Measurements from ENCODE around the gene ZNF334. TPM values are rescaled to one million over a fixed set of nuclear protein-coding genes. Genes with fewer than 3 reads are reported as not detected.
A peak's percentile ranks its signal among the peaks of the same experiment; 100 is the strongest.

Gene ZNF334
- total RNA-seq, 1 experiment from 2014 or later = 0.11 TPM

DNA sequence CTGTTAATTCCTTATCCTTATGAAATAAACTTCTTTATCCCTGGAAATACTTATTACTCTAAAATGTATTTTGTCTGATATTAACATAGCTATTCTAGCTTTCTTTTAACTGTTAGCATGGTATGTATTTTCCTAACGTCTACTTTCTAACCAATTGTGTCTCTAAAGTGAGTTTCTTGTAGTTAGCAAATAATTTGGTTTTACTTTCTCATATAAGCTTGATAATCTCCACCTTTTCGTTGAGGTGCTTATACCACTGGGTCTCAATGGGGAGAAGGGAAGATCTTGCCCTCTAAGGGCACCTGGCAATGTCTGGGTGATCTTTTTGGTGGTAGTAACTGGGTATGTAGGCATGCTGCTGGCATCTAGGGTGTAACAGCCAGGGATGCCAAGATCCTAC lies 25.7 kb downstream of the ZNF334 start:
- DNase-seq (ENCODE audit: low read depth) = no peak

DNA sequence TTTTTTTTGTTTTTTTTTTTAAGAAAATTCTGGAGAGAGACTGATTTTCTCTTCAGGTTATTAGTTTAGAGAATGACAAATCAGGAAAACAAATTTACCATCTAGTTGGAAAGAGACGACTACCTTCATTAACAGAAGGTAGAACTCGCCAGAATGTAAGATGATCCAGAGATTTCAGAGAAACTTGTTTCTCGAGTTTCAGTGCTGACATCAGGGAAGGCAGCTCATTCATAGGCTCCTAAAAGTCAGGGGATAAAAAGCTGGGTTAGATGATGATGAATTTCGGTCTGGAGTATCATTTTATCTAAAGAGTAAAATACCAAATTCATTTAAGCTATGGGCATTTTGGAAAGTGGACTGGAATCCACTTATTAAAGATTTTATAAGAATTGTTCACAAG lies 27.9 kb downstream of the ZNF334 start:
- no peak for DNase-seq (ENCODE audit: low read depth)

DNA sequence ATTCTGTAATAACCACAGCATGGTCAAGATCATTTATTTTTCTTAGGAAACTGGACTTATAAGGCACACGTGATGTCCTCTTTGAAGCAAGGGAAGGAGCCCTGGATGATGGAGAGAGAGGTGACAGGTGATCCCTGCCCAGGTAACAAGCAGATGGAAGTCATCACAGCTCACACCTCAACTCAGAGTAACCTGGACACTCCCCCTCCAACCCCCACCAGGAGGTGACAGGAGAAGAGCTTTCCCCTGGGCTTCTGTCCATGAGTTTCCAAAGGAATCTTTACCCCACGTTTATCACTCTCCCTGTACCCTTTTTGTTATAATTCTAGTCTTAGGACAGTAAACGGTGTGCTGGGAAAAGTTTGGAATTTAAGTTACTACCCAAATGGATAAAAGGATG lies 28.4 kb downstream of the ZNF334 start:
- DNase-seq (ENCODE audit: low read depth) = no peak

DNA sequence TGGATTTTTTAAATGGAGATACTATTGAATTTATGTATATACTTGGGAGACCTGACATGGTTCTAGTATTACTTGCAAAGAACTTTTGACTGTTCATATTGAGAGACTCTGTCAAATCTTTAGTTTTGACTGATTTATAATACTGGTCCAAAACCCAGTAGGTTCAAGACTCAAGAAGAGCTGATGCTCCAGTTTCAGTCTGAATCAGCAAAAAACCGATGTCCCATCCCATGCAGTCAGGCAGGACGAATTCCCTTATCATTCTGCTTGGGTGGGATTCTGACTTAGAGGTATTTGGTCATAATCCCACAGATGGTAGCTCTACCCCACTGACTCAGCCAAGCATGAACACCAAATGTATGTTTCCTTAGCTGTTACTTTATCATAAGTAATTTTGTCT lies 29.5 kb downstream of the ZNF334 start:
- DNase-seq (ENCODE audit: low read depth) = no peak

DNA sequence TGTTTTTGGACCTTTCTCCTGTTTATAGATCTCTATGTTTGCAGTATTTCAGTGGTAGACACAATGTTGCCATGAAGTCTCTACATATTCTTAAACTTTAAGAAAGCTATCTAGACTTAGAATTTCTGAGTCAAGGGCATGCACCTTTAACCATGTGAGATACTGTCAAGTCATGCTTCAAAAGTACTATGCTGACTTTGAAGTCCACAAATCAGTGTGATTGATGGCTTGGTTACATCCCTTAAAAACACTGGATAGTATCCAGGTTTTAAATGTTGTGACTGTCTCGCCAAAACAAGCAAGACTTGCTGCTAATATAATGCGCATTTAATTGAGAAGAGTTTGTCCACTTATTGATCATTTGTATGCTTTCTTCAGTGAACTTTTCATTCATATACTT lies 30.5 kb downstream of the ZNF334 start:
- no peak for DNase-seq (ENCODE audit: low read depth)

DNA sequence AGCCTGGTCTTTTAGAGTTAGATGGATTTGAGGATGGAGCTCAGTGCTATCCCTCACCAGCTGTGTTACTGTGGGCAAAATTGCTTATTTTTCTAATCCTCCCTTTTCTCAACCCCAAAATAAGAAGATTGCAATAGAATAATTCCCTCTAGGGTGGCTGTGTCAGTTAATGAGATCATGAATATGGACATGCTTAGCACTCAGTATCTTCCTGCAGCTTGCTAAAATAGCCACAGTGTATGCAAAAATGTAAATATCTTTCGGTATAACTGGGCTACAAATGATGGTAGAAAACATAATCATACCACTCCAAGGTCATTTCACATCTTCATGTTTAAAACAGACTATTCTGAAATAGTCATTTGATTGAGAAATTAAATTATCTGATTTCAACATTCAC lies 35.7 kb downstream of the ZNF334 start:
- DNase-seq (ENCODE audit: low read depth) = no peak

DNA sequence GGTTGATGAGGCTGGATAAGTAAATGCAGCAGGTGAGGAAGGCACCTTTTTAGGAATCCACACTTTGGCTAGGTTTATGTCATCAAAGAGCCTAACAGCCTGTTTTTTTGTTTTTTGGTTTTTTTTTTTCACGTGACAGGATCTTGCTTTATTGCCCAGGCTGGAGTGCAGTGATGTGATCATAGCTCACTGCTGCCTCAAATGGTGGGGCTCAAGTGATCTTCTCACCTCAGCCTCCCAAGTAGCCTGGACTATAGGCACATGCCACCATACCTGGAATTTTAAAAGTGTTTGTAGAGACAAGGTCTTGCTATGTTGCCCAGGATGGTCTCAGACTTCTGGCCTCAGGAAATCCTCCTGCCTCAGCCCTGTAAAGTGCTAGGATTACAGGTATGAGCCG lies 36.1 kb downstream of the ZNF334 start:
- no peak for DNase-seq (ENCODE audit: low read depth)

DNA sequence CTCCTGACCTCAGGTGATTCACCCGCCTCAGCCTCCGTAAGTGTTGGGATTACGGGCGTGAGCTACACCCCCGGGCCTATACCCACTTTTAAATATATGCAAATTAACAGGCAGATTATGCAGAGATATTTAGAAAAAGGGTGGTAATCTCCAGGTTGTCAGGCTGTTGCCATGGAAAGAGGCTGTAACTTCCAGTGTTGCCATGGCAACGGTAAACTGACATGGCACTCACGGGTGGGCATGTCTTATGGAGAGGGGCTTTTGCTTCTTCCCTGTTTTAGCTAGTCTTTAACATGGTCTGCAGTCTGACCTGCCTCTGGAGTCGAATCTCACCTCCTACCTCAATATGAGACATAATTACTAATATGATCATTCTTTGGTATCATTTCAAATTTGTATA lies 44.9 kb downstream of the ZNF334 start:
- DNase-seq (ENCODE audit: low read depth) = no peak

DNA sequence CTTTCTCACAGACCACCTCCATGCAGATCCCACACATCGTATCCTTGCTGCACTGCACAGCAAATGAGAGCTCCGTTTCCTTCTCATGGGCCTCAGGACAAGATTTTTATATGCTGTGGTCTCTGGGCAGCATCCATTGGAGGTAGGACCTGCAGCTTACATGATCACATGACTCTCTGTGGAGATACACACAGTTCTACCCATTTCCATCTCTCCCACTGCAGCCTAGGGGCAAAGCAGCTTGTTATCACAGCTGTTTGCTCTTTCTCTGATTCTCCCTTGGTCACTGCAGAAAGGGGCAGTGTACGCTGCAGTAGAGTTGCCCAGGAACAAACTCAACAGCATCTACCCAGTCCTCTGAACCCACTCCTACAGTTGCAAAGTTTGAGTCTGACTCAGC lies 48.9 kb downstream of the ZNF334 start:
- peak; percentile 2 for DNase-seq (ENCODE audit: low read depth)

DNA sequence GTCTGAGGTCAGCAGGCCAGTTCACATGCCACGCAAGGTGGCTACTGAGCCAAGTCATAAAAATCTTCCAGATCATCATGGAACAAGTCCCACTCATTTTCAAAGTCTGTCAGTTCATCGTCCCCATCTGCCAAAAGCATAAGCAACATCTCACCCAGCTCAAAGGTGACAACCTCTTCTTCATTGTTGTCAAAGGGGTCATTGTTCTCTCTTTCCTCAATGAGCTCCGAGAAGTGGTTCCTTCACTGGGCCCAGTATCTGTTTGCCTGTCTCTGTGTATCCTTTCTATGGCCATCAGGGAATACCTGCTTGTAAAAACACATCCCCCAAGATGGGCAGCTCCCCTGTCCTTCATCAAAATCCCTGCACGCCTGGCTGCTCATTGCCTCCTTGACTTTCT lies 49.5 kb downstream of the ZNF334 start:
- DNase-seq (ENCODE audit: low read depth) = no peak

DNA sequence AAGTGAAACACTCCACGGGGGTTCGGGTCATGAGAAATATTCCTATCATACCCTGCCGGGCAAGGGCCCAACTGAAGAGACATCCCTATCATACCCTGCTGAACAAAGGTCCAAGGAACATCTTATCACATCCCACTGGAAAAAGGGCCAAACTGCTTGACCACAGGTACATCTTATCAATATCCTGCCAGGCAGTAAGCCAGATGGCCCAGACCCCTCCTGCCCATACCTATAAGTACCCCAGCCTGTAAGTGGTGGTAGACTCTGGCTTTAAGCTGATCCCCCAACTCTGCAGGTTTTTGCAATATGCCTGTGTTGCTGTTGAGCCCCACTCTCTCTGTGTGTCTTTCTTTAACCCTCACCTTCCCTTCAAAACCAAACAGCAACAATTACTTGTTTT lies 51.6 kb downstream of the ZNF334 start:
- no peak for DNase-seq (ENCODE audit: low read depth)

DNA sequence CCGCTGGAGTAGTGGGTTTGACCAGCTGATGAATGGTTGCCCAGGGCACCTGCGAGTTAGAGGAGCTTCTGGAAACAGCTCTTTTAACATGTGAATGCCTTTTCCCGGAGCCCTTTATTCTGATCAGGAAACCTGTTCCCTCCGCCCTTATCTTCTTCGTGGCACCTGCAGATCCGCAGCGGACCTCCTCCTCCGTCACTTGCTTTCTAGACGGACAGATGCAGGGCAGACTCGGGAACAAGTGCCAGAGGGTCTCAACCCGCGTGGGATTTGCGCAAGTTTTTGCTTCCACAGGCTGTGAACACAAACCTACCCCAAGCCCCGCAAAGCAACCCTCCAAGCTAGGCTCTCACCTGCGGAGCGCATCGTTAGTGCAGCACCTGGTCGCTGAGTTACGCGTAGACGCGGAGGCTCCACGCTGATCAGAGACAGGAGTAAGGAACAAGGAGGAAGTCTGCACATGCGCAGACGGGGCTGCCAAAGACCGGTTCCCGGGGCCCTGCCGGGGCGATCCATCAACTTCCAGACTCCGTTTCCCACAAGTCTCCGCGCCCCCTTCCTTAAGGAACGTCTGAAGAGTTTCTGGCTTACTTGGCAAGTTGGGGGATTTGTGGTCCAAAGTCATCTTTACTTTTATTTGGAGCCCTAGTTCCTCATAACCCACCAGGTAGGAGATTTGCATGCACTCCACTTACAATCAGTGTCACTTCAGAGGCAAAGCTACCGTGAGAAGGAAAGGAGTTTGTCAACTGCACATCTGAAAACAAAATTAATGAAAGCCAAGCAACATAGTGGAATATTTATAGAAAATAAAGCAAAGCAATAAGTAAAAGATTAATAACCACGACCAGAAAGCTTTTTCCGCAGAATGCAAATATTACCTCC lies 54.3 kb downstream of the ZNF334 start:
- no peak for DNase-seq (ENCODE audit: low read depth)

DNA sequence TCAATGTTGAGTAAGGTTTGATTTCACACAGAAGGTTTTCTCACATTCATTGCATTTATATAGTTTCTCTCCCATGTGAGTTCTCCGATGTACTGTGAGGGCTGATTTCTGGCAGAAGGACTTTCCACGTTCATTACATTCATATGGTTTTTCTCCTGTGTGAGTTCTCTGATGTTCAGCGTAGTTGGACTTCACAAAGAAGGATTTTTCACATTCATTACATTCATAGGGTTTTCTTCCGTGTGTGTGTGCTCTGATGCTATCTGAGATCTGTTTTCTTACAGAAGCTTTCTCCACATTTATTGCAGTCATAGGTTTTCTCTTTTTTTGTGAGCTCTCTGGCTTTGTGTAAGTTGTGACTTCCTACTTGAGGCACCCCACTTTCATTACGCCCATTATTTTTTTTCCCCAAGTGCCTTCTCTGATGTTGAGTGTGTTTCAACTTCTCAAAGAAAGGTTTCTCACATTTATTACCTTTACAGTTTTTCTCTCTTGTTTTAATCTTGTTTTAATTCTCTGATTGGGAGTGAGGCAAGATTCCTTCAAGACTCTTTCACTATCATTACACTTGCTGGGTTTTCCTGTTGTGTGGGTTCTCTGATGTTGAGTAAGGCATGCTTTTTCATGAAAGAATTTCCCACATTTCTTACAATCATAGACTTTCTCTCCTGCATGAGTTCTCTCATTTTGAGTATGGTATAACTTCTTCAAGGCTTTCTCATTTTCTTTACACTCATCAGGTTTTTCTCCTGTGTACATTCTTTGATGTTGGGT lies 56.9 kb downstream of the ZNF334 start:
- no peak for DNase-seq (ENCODE audit: low read depth)

DNA sequence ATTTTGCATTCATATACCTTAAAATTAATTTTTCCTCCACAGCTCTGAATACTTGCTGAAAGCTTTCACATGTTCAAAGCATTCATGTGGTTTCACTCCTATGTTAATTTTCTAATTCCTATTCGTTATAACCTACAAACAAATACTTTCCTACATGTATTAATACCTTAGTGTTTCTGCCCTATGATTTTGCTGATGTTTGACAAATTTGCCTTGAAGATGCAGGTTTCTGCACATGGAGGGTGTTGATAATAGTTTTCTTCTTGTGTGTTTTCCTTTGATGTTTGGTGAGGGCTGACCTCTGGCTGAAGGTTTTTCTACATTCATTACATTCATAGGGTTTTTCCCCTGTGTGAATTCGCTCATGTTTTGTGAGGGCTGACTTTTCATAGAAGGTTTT lies 57.6 kb downstream of the ZNF334 start:
- DNase-seq (ENCODE audit: low read depth) = no peak

Other genes with a start within 250 kb of the ZNF334 start
- 0.11 TPM in 1 of 2 replicates, not detected in the other for gene CDH22, start 205.1 kb downstream of the ZNF334 start, total RNA-seq (2014; rRNA removed)
- gene ELMO2, start 106.9 kb downstream of the ZNF334 start, total RNA-seq (2014; rRNA removed) = 26.9 and 33.8 TPM in 2 replicates
- gene OCSTAMP, start 37.1 kb upstream of the ZNF334 start, total RNA-seq (2014; rRNA removed) = not detected in 2 replicates
- gene SLC13A3, start 137.9 kb upstream of the ZNF334 start, total RNA-seq (2014; rRNA removed) = 0.17 TPM in 1 of 2 replicates, not detected in the other
- 26.8 and 29.7 TPM in 2 replicates for gene TP53RK, start 175.9 kb upstream of the ZNF334 start, total RNA-seq (2014; rRNA removed)
- 21.0 and 31.0 TPM in 2 replicates for gene SLC2A10, start 196.1 kb upstream of the ZNF334 start, total RNA-seq (2014; rRNA removed)

All from LHCN-M2 (cell line).